ENCODE data around the gene PHPT1.
"Not testable (repeated sequence)": the region's sequence is repeated elsewhere in the genome, so short reads cannot be mapped to it uniquely, and the experiment has no call there.

The PHPT1 gene

DNA sequence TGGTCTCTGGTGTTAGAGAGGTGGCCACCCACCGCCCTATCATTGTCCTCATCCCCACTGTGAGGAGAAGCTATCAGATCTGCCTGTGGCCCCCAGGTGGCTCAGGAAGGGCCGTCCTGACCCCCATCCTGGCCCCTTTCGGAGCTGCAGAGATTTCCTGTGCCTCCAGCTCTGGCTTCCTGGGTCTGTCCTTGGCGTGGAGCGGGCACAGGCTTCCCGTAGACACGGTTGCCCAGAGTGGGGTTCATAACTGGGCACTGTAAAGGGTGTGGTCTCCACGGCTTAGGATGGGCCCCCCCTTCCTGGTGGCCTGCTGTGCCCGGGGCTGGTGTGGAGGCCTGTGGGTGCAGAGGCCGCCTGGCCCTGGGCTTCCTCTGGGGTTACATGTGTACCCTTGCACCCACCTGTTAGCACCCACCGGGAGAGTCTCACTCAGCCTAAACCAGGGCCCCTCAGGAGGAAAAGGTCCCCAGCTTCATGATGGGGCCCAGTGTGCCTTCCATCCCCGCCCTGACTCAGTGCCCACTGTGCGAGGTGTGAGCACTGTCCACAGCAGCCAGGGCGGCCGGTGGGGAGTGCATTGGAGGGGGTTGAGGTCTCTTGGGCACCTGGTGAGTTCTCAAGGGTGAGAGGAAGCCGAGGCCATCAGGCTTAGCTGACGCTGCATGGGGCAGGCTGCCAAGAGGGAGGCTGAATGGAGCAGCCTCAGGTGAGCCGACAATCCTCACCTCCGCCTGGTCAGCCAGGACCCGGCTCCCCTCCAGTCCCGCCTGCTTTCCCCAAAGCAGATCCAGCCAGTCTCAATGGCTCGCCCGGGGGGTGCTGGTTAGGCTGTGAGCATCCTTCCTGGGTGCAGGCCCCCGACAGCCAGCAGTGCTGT lies 22.3 kb upstream of the PHPT1 start:
- H3K4me3 Mint-ChIP-seq, result no peak overlapping the region
- ATAC-seq (replicated peaks) (no peak), DNase-seq (no peak)
- H3K9me3 Mint-ChIP-seq, result no peaks in the 10 kb centered on the region
- no peak overlapping the region for H3K27ac Mint-ChIP-seq
- H3K36me3 Mint-ChIP-seq (ENCODE audit: insufficient read depth), result peaks cover 40% of the 10 kb centered on the region
- no peaks in the 10 kb centered on the region for H3K4me1 Mint-ChIP-seq (ENCODE audit: low read depth in 2 of 2)
- no peaks in the 10 kb centered on the region for H3K27me3 Mint-ChIP-seq

- Mint-ChIP-seq H3K27me3 (no peaks in the 10 kb centered on the region), H3K9me3 (no peaks in the 10 kb centered on the region), H3K36me3 (ENCODE audit: insufficient read depth) (peaks cover 37% of the 10 kb centered on the region), H3K4me1 (ENCODE audit: low read depth in 2 of 2) (no peaks in the 10 kb centered on the region), H3K27ac (peak overlapping the region in 1 of 2 donors; percentile 71), H3K4me3 (no peak overlapping the region)
- DNase-seq (no peak), ATAC-seq (replicated peaks) (no peak)
Measured at GRCh38 chr9:136827794-136828473, 21.3 kb upstream of the PHPT1 start.

- Mint-ChIP-seq H3K27ac (peak overlapping the region in 1 of 2 donors; percentile 71), H3K4me1 (ENCODE audit: low read depth in 2 of 2) (no peaks in the 10 kb centered on the region), H3K27me3 (no peaks in the 10 kb centered on the region), H3K36me3 (ENCODE audit: insufficient read depth) (peaks cover 32% of the 10 kb centered on the region), H3K4me3 (no peak overlapping the region), H3K9me3 (no peaks in the 10 kb centered on the region)
- ATAC-seq (replicated peaks) (no peak), DNase-seq (no peak)
Measured at GRCh38 chr9:136828474-136829140, 20.6 kb upstream of the PHPT1 start.

DNA sequence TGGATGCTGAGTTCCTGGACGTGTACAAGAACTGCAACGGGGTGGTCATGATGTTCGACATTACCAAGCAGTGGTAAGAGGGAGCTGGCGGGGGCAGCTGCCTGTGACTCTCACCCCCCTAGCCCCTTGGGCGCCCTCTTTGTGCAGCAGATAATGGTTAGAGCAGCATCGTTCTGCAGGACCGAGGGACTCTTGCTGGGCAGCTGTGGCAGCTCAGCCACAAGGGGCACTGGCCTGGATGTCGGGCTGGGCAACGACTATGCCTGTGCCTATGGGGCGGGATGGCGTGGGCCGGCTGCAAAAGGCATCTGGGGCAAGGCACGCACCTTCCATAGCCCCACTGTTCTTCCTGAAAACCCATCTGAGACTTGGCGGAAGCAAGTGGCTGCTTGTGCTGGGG lies 19.8 kb upstream of the PHPT1 start:
- no peak for DNase-seq
- Mint-ChIP-seq H3K9me3 (no peaks in the 10 kb centered on the region), H3K36me3 (ENCODE audit: insufficient read depth) (peaks cover 24% of the 10 kb centered on the region), H3K4me1 (ENCODE audit: low read depth in 2 of 2) (no peaks in the 10 kb centered on the region), H3K27ac (no peak overlapping the region), H3K27me3 (no peaks in the 10 kb centered on the region), H3K4me3 (no peak overlapping the region)
- no peak for ATAC-seq (replicated peaks)

DNA sequence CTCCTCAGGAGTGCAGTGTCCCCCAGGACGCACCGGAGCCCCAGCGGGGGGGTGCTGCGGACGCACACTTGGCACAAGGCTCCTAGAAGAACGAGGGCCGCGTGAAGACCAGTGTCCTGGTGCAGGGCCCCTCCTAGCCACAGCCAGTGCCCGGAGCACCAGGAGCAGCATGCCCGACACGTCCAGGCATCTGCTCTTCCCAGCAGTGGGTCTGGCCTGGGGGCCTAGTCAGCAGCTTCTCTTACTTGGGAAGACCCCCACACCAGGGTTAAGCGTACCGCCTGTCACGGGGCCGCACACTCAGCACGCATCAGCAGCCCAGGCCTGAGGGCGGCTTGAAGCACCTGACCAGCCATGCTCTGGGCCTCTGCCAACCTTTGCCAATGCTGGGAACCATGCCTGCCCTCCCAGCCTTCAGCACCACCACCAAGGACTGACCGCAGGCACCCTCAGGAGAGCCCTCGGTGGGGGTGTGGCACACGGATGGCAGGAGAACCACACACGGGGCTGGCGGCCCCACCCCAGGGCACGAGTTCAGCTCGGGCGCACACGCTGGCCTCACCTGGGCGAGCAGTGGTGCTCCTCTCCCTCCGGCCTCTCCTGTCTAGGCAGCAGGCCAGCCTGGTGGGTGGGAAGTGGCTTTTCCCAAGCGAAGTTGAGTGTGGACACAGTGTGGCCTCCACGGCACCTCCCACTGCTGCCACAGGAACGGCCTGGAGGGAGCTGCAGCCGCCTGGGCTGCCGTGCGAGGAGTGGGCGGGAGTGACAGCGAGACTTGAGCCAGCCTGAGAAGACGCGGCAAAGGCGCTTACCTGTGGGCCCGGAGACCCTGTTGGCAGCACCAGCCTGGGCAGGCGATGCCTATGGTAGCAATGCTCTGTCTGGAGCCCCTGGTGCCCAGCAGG lies 19.0 kb upstream of the PHPT1 start:
- Mint-ChIP-seq H3K36me3 (ENCODE audit: insufficient read depth) (peaks cover 29% of the 10 kb centered on the region), H3K27me3 (no peaks in the 10 kb centered on the region), H3K9me3 (no peaks in the 10 kb centered on the region), H3K27ac (no peak overlapping the region), H3K4me1 (ENCODE audit: low read depth in 2 of 2) (no peaks in the 10 kb centered on the region), H3K4me3 (no peak overlapping the region)
- no peak for ATAC-seq (replicated peaks)
- no peak for DNase-seq

GRCh38 chr9:136831002-136831719 lies 18.0 kb upstream of the PHPT1 start:
- H3K27ac Mint-ChIP-seq, result no peak overlapping the region

DNA sequence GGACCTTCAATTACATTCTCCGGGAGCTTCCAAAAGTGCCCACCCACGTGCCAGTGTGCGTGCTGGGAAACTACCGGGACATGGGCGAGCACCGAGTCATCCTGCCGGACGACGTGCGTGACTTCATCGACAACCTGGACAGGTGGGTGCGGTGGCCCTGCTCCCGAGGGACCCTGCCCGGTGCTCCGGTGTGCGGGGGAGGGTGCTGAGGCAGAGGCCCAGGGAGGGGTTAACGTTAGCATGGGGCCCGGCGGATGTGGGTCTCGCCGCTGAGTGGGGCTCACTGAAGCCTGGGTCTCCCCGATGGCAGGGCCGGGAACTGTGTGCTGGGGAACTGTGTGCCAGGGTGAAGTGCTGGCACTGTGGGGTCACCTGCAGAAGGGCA lies 17.5 kb upstream of the PHPT1 start:
- DNase-seq, result no peak
- Mint-ChIP-seq H3K36me3 (ENCODE audit: insufficient read depth) (peaks cover 25% of the 10 kb centered on the region), H3K4me3 (no peak overlapping the region), H3K9me3 (no peaks in the 10 kb centered on the region), H3K27ac (no peak overlapping the region), H3K4me1 (ENCODE audit: low read depth in 2 of 2) (no peaks in the 10 kb centered on the region), H3K27me3 (no peaks in the 10 kb centered on the region)
- no peak for ATAC-seq (replicated peaks)

More at GRCh38 chr9:136831002-136831719, 18.0 kb upstream of the PHPT1 start:
- H3K36me3 Mint-ChIP-seq (ENCODE audit: insufficient read depth), result peaks cover 26% of the 10 kb centered on the region
- H3K4me1 Mint-ChIP-seq (ENCODE audit: low read depth in 2 of 2), result no peaks in the 10 kb centered on the region
- H3K9me3 Mint-ChIP-seq, result no peaks in the 10 kb centered on the region
- no peaks in the 10 kb centered on the region for H3K27me3 Mint-ChIP-seq
- H3K4me3 Mint-ChIP-seq, result no peak overlapping the region
- DNase-seq (no peak), ATAC-seq (replicated peaks) (no peak)

- no peak overlapping the region for H3K27ac Mint-ChIP-seq
- DNase-seq, result no peak
- peaks cover 24% of the 10 kb centered on the region for H3K36me3 Mint-ChIP-seq (ENCODE audit: insufficient read depth)
- no peak overlapping the region for H3K4me3 Mint-ChIP-seq
- H3K27me3 Mint-ChIP-seq, result no peaks in the 10 kb centered on the region
- no peaks in the 10 kb centered on the region for H3K4me1 Mint-ChIP-seq (ENCODE audit: low read depth in 2 of 2)
- H3K9me3 Mint-ChIP-seq, result no peaks in the 10 kb centered on the region
- no peak for ATAC-seq (replicated peaks)
Measured at GRCh38 chr9:136832581-136832980, 16.6 kb upstream of the PHPT1 start.

- not testable (repeated sequence) for H3K4me3 Mint-ChIP-seq; DNase-seq; H3K9me3 Mint-ChIP-seq; H3K27me3 Mint-ChIP-seq; H3K27ac Mint-ChIP-seq; H3K4me1 Mint-ChIP-seq (ENCODE audit: low read depth in 2 of 2); ATAC-seq (replicated peaks)
- H3K36me3 Mint-ChIP-seq (ENCODE audit: insufficient read depth), result peaks cover 26% of the 10 kb centered on the region
Measured at GRCh38 chr9:136833381-136834048, 15.7 kb upstream of the PHPT1 start.

DNA sequence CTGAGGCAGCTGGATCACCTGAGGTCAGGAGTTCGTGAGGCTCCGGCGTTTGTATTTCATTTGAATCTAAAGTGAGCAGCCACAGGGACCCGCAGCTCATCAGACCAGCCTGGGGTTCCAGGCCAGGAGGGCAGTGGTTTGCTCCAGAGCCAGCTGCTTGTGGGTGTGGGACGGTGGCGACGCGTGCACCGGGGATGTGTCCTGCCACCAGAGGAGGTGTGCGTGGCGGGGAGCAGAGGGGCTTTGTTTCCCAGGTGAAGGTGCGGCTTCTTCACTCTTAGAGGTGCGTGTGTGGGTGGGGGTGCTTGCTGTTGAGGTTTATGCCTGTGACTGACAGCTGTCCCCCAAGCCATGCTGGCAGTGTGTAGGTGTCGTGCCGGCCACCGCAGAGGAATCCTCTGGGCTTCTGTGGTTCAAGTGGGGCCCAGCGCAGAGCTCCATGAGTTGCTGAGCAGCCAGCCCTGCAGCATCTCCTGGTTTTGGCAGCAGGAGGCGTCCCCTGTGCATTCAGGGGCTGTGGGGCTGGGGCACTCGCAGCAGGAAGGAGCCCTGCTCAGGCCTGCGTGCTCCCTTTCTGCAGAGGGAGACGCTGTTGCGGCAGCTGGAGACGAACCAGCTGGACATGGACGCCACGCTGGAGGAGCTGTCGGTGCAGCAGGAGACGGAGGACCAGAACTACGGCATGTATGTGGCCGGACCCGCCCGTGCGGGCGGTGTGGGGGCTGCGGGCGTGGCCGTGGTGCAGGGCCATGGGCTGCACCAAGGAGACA lies 13.9 kb upstream of the PHPT1 start:
- H3K36me3 Mint-ChIP-seq (ENCODE audit: insufficient read depth), result peaks cover 25% of the 10 kb centered on the region
- no peak for ATAC-seq (replicated peaks)

DNA sequence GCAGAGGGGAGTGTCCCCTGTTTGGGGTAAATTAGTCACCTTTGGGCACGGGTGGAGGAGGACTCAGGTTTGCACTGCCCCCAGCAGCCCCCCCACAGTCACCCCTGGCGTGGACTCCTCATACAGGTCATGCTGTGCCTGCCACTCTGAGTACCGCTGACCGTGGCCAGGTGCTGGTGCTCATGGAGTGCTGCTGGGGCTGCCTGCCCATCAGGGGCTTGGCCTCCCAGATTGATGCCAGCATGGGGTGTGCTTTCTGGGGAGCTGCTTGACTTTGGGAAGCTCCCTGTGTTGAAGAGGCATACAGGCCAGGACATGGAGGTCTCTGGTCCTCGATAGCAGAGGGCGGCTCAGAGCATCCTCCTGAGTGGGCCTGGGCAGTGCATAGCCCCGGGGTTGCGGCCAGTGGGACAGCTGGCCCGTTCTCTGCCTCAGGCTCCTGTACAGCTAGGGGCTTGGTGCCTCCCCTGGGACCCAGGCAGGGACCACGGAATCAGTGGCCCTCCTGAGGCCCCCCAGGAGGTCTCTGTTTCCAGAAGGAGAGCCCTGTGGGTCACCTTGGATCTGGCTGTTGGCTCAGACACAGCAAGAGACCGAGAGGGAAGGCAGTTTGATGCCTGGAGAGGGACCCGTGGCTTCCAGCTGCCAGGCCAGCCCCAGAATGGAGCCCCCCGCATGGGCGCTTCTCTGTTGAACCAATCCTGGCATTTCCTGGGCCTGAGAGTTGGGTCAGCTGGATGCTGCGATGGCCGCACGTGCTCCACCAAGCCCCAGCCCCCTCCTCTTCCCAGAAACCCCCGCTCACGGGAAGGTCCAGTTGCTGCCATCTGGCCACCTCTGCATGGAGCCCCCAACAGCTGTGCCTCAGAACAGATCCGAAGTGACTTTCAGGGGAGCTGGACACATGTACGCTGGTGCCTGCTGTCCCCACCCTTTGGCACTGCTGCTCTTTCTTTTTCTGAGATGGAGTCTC lies 13.0 kb upstream of the PHPT1 start:
- H3K9me3 Mint-ChIP-seq, result no peaks in the 10 kb centered on the region
- H3K4me3 Mint-ChIP-seq, result no peak overlapping the region
- no peak for DNase-seq
- no peak overlapping the region for H3K27ac Mint-ChIP-seq
- H3K27me3 Mint-ChIP-seq, result no peaks in the 10 kb centered on the region
- peaks cover 23% of the 10 kb centered on the region for H3K36me3 Mint-ChIP-seq (ENCODE audit: insufficient read depth)
- ATAC-seq (replicated peaks), result no peak
- peaks cover 6% of the 10 kb centered on the region in 2 donors for H3K4me1 Mint-ChIP-seq (ENCODE audit: low read depth in 2 of 2)

More for the DNA sequence above, 13.9 kb upstream of the PHPT1 start:
- Mint-ChIP-seq H3K27ac (no peak overlapping the region), H3K4me3 (no peak overlapping the region), H3K27me3 (no peaks in the 10 kb centered on the region), H3K9me3 (no peaks in the 10 kb centered on the region), H3K4me1 (ENCODE audit: low read depth in 2 of 2) (peaks cover 3 to 6% of the 10 kb centered on the region in 2 donors)
- no peak for DNase-seq

Measured in effector memory CD8-positive, alpha-beta T cell (primary cell).